Measurements from ENCODE around the gene BCAS3. TPM values are rescaled to one million over a fixed set of nuclear protein-coding genes. Genes with fewer than 3 reads are reported as not detected.

BCAS3 gene
- total and polyA plus RNA-seq, 10 donors: 3.7 to 56.0 (median 42.3) TPM

- peak overlapping the region in 4 of 8 donors; percentile 25 to 71 (median 68) for H3K27ac ChIP-seq
- TF ChIP-seq POLR2AphosphoS5 (IDR thresholded peaks at IDR 0.05) (no peak), CTCF (IDR thresholded peaks at IDR 0.05 in 8 of 11, conservative IDR thresholded peaks at IDR 0.05 in 3 of 11) (no peak), POLR2A (IDR thresholded peaks at IDR 0.05) (no peak)
- H3K36me3 ChIP-seq: no peaks in the 10 kb centered on the region
- H3K27me3 ChIP-seq (replicated peaks in 1 of 7): no peaks in the 10 kb centered on the region
- intact Hi-C loops (cut with DNase I; ENCODE audit: low total_unique reads): no loop called here
- DNase-seq: no peak
- WGBS, 5 donors: 88 to 95% (median 90%) methylated on average over 11 of the region's 11 CpGs
- H3K4me3 ChIP-seq: no peak overlapping the region
- peaks cover 0 to 14% (median 0%) of the 10 kb centered on the region in 6 donors for H3K4me1 ChIP-seq
- H3K9me3 ChIP-seq: no peaks in the 10 kb centered on the region
Measured at GRCh38 chr17:61330174-61331150, 652.8 kb downstream of the BCAS3 start.

- Histone ChIP-seq H3K27me3 (replicated peaks in 1 of 7) (no peaks in the 10 kb centered on the region), H3K4me1 (peaks cover 0 to 10% (median 0%) of the 10 kb centered on the region in 6 donors), H3K36me3 (no peaks in the 10 kb centered on the region), H3K9me3 (no peaks in the 10 kb centered on the region), H3K4me3 (no peak overlapping the region), H3K27ac (peak overlapping the region in 5 of 8 donors; percentile 31 to 71 (median 66))
- no peak for TF ChIP-seq POLR2A (IDR thresholded peaks at IDR 0.05)
- no peak for TF ChIP-seq CTCF (IDR thresholded peaks at IDR 0.05 in 8 of 11, conservative IDR thresholded peaks at IDR 0.05 in 3 of 11)
- peak in 1 of 3 donors; percentile 11 for TF ChIP-seq POLR2AphosphoS5 (IDR thresholded peaks at IDR 0.05)
- intact Hi-C loops (cut with DNase I; ENCODE audit: low total_unique reads): no loop called here
- DNase-seq: no peak
- 43 to 69% (median 58%) methylated on average over 2 of the region's 2 CpGs for whole genome bisulfite sequencing, 5 donors
Measured at GRCh38 chr17:61331178-61331577, 653.5 kb downstream of the BCAS3 start.

GRCh38 chr17:61331886-61332285, 654.2 kb downstream of the BCAS3 start:
- Histone ChIP-seq H3K4me3 (no peak overlapping the region), H3K9me3 (no peaks in the 10 kb centered on the region), H3K36me3 (no peaks in the 10 kb centered on the region), H3K4me1 (peaks cover 0 to 10% (median 0%) of the 10 kb centered on the region in 6 donors), H3K27ac (peak overlapping the region in 5 of 8 donors; percentile 47 to 71 (median 66)), H3K27me3 (replicated peaks in 1 of 7) (no peaks in the 10 kb centered on the region)
- 89 to 96% (median 93%) methylated on average over 9 of the region's 9 CpGs for WGBS, 5 donors
- intact Hi-C loops (cut with DNase I; ENCODE audit: low total_unique reads): no loop called here
- DNase-seq: no peak
- no peak for TF ChIP-seq POLR2AphosphoS5 (IDR thresholded peaks at IDR 0.05)

GRCh38 chr17:61333136-61333535, 655.5 kb downstream of the BCAS3 start:
- TF ChIP-seq CTCF (IDR thresholded peaks at IDR 0.05 in 8 of 11, conservative IDR thresholded peaks at IDR 0.05 in 3 of 11): no peak
- TF ChIP-seq POLR2AphosphoS5 (IDR thresholded peaks at IDR 0.05): no peak
- TF ChIP-seq POLR2A (IDR thresholded peaks at IDR 0.05): no peak
- H3K9me3 ChIP-seq: no peaks in the 10 kb centered on the region
- WGBS, 5 donors: 88 to 94% (median 92%) methylated on average over 6 to 8 of the region's 8 CpGs
- peak overlapping the region in 3 of 8 donors; percentile 66 to 71 (median 70) for H3K27ac ChIP-seq
- intact Hi-C loops (cut with DNase I; ENCODE audit: low total_unique reads): no loop called here
- peaks cover 0 to 10% (median 0%) of the 10 kb centered on the region in 6 donors for H3K4me1 ChIP-seq
- H3K36me3 ChIP-seq: no peaks in the 10 kb centered on the region
- H3K27me3 ChIP-seq (replicated peaks in 1 of 7): no peaks in the 10 kb centered on the region
- no peak overlapping the region for H3K4me3 ChIP-seq
- DNase-seq: no peak

All from spleen (tissue), 11 donors.